SU-DHL-6 (cell line): Measurements from ENCODE around the gene ZFP64.

Experiments used
- EZH2phosphoT487 ChIP-seq: fragments of 200-600 bp; sonication (generic), shearing (Covaris generic); conservative IDR thresholded peaks from 2 replicates; pipeline ENCODE4 v1.6.1; 2018; ENCODE audit warnings: mild to moderate bottlenecking, antibody characterized with exemption, low read length, moderate library complexity, mixed read lengths
- TF ChIP-seq, protein P1 (sequence below): fragments of 200-600 bp; sonication (generic); IDR thresholded peaks from one replicate; pipeline ENCODE4 v1.5.1; 2017; ENCODE audit warnings: antibody characterized with exemption, mild to moderate bottlenecking, low read length, moderate library complexity; ENCODE audit not compliant: insufficient read depth, poor library complexity, severe bottlenecking

DNA sequence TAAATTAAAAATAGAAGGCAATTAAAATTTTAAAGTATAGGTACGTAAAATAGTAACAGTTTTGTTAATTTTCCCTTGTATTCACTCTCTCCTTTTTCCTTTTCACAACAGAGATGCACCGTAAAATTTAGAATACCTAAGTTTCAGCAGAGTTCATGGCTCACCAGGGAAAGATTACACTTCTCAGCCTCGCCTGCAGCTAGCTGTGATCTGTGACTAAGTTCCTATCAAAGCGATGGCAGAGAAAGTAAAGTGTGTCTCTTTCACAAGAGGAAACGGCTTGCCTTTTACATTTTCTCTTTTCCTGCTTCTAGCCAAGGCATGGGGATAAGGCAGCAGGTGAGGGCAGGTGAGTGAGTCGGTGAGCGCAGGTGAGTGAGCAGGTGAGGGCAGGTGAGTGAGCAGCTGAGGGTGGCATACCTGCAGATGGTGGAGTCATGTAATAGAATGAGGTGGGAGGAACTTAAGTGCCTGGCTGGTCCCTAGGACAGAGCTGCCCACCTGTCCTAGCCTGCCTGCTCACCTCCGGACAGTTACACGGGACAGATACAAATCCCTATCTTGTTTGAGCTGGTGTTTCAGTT is 30.9 kb downstream of the ZFP64 start:
- TF ChIP-seq, protein P1, sequence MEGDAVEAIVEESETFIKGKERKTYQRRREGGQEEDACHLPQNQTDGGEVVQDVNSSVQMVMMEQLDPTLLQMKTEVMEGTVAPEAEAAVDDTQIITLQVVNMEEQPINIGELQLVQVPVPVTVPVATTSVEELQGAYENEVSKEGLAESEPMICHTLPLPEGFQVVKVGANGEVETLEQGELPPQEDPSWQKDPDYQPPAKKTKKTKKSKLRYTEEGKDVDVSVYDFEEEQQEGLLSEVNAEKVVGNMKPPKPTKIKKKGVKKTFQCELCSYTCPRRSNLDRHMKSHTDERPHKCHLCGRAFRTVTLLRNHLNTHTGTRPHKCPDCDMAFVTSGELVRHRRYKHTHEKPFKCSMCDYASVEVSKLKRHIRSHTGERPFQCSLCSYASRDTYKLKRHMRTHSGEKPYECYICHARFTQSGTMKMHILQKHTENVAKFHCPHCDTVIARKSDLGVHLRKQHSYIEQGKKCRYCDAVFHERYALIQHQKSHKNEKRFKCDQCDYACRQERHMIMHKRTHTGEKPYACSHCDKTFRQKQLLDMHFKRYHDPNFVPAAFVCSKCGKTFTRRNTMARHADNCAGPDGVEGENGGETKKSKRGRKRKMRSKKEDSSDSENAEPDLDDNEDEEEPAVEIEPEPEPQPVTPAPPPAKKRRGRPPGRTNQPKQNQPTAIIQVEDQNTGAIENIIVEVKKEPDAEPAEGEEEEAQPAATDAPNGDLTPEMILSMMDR, result no peak
- no peak for TF ChIP-seq EZH2phosphoT487
